Inferior parietal cortex (tissue), 1 donor: ENCODE data around the gene GSK3B.
"Not testable (repeated sequence)": the region's sequence is repeated elsewhere in the genome, so short reads cannot be mapped to it uniquely, and the experiment has no call there.

Source experiments
- DNase-seq: peaks from one replicate; pipeline ENCODE4 v3.0.0-alpha.2; 2016; ENCODE audit errors: extremely low spot score

GSK3B gene

DNA sequence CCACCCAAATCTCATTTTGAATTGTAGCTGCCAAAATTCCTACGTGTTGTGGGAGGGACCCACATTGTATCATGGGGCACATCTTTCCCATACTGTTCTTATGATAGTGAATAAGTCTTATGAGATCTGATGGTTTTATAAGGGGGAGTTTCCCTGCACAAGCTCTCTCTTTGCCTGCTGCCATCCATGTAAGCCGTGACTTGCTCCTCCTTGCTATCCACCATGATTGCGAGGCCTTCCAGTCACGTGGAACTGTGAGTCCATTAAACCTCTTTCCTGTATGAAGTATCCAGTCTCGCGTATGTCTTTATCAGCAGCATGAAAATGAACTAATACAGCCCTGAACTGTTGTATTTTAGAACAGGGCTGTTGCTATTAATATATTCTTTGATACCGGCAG lies 40.6 kb downstream of the GSK3B start:
- not testable (repeated sequence) for DNase-seq

DNA sequence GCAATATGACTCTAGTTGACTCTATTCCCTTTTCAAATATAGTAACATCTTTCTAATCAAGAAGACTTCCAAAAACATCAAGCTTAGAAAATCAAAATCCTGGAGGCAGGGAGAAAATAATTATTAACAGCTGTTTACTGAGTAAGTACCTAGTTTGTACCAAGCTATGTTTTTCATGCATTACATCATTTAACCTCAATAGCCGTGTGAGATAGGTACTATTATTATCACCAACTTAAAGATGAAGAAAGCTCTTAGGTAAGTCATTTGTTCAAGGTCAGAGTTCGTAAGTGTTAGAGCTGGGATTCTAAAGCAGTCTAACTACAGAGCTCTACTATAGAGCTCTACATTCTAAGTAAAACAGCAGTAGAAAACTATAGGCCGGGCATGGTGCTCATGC lies 41.6 kb downstream of the GSK3B start:
- no peak for DNase-seq

DNA sequence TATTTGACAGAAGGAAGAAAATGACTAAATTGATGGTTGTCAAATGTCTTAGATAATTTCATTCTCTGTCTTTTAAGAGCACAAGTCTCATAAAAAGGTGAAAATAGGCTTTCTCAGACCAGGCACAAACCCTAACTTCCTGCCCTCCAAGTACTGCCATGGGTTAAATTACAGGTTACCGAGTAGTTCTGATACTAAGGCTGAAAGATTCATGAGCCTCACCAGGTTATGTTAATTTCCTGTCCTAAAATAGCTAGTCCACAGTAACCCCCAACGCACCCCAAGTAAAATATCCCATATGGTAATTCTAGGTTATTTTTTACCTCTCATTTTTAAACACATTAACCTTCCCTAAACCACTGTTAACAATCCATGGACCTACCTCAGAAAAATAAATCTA lies 42.0 kb downstream of the GSK3B start:
- no peak for DNase-seq

DNA sequence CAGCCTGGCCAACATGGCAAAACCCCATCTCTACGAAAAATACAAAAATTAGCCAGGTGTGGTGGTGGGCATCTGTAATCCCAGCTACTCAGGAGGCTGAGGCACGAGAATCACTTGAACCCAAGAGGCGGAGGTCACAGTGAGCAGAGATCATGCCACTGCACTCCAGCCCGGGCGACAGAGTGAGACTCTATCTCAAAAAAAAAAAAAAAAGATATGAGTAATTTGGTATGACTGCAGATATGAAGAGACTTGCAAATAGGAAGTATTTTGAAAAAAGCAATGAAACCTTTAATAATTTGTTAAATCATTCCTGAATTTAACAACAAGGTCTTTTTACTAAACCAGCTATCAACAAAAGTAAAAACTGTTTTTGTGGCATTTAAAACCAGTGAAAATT lies 42.7 kb downstream of the GSK3B start:
- not testable (repeated sequence) for DNase-seq

DNA sequence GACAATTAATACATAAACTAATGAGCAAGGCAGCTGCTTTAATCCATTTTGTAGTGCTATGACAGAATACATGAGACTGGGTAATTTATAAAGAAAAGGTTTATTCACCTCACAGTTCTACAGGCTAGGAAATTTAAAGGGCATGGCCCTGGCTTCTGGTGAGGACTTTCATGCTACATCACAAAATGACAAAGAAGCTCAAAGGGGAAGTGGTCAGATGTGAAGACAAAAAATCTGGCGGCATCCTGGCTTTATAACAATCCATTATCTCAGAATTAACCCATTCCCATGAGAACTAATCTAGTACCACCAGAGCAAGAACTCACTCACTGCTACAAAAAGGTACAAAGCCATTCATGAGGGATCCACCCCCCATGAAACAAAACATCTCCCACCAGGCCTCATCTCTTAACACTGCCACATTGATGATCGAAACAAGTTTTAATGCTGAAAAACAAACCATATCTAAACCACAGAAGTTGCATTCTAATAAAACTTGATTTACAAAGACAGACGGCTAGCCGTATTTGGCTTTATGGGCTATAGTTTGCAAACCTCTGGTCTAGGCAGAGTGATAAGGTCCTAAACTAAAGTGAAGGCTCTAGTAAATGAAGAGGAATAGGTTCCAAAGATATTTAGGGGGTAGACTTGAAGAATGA lies 44.2 kb downstream of the GSK3B start:
- no peak for DNase-seq

DNA sequence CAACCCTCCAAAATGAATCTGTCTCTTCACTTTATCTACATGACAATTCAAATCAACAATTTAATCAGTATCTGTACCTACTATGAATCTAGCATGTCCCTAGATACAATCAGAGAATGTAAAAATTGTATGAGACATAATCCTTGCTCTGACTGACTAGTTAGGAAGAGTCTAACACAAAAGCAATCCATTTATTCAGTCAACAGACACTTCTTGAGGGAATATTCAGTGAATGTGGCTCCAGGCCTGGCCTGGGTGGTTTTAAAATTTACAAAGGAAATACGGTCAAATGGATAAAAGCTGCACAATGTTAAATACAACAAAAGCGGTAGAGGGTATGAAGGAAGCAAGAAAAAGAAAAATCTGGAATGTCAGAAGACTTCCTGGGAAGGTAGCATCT lies 45.2 kb downstream of the GSK3B start:
- DNase-seq = no peak

DNA sequence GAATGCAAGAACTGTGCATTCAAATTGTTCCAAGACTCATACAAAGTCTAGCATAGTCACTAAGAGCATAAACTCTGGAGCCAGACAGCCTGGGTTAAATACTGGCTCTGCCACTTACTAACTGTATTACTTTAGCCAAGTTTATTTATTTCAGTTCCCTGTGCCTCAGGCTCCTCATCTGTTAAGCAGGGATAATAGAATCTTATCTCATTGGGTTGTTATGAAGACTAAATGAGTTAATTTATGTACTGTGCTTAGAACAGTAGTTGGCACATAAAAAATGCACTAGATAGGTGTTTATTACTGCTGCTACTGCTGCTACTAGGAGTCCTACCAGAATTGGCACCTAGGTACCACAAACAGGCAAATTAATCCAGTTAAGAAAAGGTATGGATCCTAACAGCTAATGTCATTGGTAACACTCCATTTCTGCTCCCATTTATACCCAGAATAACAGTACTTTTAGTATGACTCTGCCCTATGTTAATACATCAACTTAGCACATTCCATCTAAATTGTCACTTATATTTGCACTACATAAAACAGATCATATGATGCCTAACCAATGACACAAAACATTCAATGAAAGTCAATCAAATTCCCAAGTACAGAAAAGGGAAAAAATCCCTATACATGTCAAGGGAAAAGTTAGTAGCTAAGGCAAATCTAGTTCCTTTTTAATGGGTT lies 45.7 kb downstream of the GSK3B start:
- no peak for DNase-seq

DNA sequence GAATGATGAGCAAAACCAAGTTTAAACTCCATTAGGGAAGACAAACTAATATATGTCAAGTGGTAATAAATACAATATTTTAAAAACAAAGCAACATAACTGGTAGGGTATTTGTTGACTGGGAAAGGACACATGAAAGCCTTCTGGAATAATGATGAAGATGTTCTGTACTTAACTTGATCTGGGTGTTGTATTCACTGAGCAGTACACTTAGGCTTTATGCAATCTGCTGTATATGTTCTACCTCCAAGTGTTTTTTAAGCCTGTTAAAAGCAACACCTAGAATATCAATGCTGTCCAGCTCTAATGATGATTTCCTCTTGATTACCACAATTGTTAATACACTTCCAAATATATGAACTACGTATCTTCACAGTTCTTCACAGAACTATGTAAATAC lies 46.6 kb downstream of the GSK3B start:
- DNase-seq = no peak

DNA sequence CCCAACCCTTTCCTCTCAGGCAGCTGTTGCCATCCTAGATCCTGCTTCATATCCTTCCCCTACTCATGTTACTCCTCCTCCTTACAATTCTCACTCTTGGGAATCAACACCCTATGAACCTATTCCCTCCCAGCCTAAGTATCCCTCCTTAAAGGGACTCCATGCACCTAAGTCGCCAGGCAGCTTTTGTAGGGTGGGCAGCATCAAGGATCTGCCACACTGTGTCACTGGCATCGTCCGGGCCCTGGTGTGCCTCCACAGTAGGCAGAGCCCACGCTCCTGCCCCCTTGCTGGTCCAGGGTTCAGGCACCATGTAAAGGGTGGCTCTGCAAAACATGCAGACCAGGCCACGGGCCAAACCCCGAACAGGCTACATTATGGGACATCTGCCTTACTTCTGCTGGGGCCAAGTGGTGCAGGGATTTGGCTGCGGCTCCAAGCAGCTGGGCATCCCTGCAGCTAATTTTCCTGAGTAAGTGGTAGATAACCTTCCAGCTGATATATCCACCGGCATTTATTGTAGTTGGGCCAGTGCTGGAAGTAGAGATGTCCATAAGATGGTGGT lies 53.4 kb downstream of the GSK3B start:
- DNase-seq = no peak

DNA sequence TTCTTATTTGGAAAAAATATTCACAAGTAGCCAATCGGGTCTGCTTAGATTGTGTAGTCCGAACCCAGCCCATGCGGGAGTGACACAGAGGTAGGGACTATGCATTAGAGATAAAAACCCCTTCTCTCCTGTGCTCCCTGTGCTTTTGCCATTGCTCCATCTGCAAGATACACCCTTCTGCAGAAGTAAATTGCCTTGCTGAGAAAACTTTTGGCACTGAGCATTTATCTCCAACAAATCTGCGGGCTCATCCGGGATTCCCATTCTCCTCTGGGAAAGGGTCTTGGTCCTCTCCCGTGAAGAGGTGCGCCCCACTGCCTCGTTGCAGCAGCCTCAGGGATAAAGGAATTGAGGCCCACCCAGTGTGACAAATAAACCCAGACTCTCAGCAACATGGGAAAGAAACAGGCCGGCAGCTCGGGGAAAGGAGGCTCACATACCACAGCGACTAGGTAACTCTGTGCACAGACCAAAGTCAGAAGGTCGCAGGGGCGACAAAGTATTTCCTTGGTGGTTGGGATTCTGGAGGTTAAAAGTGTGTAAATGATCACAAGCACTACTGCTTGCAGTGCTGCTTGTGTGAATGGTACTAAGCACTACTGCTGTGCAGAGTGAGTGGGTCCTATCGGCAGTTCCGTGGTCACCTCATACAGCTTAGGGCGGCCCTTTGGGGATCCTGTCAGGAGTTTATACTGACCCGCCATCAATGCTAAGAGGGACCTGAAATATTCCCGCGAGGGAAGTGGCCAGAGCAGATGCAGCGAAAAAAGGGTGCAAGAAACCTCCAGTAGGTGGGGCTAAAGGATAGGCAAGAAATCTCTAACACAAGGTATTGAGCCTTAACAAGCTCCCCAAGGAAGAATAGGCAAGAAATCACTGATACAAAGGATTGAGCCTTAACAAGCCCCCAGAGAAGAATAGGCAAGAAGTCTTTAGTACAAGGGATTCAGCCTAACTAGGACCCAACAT lies 54.3 kb downstream of the GSK3B start:
- no peak for DNase-seq

DNA sequence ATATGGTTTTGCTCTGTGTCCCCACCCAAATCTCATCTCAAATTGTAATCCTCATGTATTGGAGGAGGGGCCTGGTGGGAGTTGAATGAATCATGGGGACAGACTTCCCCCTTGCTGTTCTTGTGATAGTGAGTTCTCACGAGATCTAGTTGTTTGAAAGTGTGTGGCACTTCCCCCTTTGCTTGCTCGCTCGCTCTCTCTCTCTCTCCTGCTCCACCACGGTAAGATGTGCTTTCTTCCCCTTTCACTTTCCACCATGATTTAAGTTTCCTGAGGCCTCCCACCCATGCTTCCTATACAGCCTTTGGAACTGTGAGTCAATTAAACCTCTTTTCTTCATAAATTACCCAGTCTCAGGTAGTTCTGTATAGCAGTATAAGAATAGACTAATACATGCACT lies 60.7 kb downstream of the GSK3B start:
- DNase-seq = no peak

DNA sequence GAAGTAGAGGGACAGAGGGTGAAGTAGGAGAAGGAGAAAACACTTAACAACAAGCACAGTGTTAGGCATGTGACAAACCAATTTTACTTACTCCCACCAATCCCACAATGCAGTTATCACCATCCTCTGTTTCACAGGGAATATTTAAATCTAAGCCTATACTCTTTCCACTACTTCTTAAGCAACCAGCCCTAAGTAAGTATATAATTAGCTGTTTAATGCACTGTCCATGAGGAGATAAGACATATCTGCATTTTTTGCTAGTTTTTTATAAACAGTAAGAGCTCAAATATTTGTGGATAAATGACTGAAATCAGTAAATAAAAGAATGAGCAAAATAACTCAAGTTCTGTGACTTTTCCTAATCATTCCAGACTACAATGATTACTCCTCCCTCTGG lies 62.7 kb downstream of the GSK3B start:
- DNase-seq = no peak

DNA sequence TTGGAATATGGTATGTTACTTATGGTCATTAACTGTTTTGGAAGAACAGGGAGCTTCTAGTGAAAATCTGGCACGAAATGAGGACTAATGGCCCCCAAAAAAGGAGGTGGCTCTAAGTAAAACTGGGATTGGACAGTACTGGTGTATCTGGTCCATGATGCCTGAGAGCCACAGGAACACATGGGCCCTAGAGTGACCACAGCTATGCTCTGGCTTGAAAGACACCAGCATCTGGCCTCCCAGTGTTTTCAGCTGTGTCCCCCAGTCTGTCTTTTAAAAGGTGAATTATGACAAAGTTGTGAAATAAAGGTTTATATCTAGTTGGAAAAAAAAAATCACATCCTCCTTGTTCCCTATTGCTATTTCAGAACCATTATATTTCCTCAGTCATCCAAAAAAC lies 64.5 kb downstream of the GSK3B start:
- no peak for DNase-seq

DNA sequence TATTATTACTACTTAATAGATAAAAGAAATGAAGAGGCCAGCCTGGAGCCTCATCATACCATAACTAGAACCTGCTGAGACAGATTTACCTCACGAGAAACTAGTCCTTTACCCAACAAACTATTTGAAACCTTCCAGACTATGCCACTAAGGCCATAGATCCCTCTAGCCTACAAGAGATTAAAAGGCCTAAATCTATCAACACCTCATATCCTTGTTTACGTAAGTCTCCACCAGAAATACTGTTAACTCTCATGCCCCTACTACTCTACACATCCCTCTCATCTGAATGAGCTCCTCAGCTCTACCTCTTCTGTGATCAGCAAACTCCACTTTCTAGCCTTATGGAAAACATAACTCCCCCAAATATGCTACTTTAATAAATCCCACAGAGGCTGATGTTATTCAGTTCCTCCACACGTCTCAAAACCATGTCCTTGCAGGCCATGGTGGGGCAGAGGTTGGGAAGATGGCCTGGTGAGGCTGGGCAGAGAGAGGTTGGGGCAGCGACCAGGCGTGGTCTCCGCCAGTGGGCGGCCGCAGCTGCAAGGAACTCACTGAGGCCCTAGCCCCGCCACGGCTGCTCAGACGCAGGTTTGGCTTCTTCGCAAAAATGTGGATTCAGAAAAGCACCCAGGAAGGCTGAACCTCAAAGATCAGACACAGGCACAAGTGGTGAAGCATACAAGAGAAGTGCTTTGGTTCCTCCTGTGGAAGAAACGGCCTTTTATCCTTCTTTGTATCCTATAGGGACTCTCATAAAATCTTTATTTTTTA lies 65.8 kb downstream of the GSK3B start:
- no peak for DNase-seq

DNA sequence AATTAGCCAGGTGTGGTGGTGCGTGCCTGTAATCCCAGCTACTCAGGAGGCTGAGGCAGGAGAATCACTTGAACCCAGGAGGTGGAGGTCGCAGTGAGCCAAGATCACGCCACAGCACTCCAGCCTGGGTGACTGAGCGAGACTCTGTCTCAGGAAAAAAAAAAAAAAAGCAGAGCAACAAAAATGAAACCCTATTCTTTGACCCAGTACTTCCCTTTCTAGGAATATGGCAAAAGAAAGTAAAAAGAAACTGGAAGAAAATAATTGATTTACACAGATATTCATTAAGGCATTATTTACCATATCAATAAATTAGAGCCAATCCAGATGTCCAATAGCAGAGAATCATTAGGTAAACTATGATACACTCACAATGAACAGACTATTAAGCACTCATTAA lies 67.0 kb downstream of the GSK3B start:
- no peak for DNase-seq

DNA sequence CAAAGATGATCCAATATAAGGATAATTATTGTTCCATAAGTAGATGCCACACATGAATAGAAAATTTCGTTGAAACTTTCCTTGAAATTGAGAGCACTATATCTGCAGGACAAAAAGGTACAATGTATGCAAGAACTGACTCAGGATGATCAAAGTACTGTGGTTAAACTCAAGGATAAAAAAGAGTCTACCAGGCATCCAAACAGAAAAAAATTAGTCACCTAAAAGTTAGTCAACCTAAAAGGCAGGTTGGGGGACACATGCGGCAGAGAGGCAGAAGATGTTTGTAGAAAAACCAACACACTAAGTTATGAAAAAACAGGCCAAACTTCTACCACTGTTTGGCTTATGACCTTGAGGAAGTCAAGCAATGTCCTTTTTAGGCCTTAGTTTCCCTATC lies 68.7 kb downstream of the GSK3B start:
- DNase-seq = no peak

DNA sequence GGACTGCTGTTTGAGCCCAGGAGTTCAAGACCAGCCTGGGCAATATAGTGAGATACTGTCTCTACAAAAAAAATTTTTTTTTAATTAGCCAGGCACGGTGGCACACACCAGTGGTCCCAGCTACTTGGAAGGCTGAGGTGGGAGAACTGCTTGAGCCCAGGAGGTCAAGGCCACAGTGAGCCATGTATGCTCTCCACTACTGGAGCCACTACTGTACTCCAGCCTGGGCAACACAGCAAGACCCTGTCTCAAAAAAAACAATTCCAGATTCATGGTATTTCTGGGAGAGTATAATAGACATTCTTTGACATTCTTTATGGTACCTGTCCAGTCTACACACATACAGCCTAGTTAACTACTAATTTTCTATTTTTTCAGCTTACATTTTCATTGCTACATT lies 70.1 kb downstream of the GSK3B start:
- no peak for DNase-seq

DNA sequence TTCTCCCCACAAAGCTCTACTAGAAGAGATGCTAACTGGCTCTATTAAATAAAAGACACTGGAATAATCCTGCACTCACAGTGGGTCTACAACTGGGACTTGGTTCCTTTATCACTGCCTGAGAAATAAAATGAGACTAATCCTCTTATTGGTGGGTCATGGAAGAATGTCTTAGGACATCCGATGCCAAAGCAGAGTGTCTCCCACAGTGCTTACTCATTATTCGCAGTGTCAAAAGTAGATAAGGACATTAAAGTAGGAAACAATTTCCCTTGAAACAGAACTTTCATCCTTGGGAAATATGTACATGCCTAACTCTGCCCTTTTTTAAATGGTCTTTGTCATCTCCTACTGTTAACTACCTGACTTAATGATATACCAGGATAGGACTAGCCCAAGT lies 71.5 kb downstream of the GSK3B start:
- no peak for DNase-seq

DNA sequence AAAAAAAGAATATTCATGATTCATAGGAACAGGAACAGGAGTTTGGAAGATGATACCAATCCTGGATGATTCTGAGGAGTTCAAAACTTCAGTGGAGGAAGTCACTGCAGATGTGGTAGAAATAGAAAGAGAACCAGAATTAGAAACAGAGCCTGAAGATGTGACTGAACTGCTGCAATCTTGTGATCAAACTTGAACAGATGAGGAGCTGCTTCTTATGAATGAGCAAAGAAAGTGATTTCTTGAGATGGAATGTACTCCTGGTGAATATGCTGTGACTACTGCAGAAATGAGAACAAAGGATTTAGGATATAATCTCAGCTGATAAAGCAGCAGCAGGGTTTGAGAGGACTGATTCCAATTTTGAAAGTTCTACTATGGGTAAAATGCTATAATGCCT lies 72.7 kb downstream of the GSK3B start:
- no peak for DNase-seq

DNA sequence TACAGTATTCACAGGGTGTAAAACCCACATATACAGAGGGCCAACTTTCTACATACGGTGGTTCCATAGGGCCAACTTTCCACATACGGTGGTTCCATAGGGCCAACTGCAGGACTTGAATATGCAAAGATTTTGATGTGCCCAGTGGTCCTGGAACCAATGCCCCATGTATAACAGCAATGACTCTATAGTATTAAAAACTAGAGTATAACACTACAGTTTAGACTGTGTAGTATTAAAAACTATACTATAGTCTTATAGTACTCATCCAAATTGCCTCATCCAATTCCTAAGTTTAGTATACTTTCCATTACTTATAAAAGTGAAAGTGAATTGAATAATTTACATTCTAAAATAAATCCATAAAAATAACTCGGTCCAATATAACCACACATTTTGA lies 75.9 kb downstream of the GSK3B start:
- no peak for DNase-seq

DNA sequence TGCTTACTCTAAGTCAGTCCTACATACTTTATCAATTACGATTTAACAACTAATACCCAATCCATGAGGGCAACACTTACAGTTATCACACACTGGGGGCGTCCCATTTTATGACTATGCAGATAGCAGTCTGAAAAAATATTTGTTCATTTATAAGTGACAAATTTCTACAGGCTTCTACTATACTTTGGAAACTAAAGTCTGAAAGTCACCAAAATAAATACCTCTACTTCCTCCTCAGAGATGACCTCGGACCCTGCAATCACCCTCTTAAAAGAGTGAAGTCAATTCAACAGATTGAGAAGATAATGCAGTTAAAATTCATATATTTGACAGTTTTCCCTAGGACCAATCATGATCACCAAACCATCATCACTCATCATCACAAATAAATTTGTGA lies 76.6 kb downstream of the GSK3B start:
- DNase-seq = no peak

DNA sequence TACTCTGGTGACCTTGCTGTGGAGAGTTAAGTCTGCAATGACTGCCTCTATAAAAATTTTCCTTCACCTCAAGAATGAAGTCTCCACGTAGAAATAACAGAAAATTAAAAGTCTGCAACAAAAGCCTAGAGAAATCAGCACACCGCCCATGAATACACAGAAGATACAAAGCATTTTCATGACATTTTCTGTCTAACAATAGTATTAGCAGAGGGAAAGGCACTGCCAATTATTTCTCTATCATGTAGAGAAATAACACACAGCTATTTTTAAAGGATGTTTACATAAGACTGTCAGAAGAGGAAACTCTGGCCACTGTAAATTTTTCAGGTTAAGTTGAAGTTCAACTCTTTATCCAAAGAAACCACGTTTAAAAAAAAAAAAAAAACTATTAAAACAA lies 80.8 kb downstream of the GSK3B start:
- no peak for DNase-seq
